Fibroblast of lung (primary cell): Measurements from ENCODE around the gene ACKR2. TPM values are rescaled to one million over a fixed set of nuclear protein-coding genes. Genes with fewer than 3 reads are reported as not detected.
A peak's percentile ranks its signal among the peaks of the same experiment; 100 is the strongest.

ENCODE experiments used
- DNase-seq, 2 donors: peaks; one replicate each; pipeline versions ENCODE4 v3.0.0 to v3.0.0-alpha.2; 2010; ENCODE audit warnings: low read depth in 2 of 2
- H2AFZ ChIP-seq: 2 replicates; pipeline ENCODE4 v1.5.1; 2012; ENCODE audit warnings: low read length, control low read depth, inconsistent platforms
- H3K27ac ChIP-seq: 2 replicates; pipeline ENCODE4 v1.5.1; 2011; ENCODE audit warnings: low read length, control low read depth; ENCODE audit not compliant: insufficient read depth
- H3K27me3 ChIP-seq: 2 replicates; pipeline ENCODE4 v1.5.1; 2011; ENCODE audit warnings: mild to moderate bottlenecking, low read length; ENCODE audit not compliant: control insufficient read depth, insufficient read depth
- H3K36me3 ChIP-seq: 2 replicates; pipeline ENCODE4 v1.5.1; 2011; ENCODE audit warnings: low read length; ENCODE audit not compliant: control insufficient read depth, insufficient read depth
- H3K4me1 ChIP-seq: 2 replicates; pipeline ENCODE4 v1.5.1; 2011; ENCODE audit warnings: low read length; ENCODE audit not compliant: control insufficient read depth, insufficient read depth; ENCODE audit errors: extremely low read depth
- H3K4me2 ChIP-seq: 2 replicates; pipeline ENCODE4 v1.5.1; 2011; ENCODE audit warnings: low read length, control low read depth; ENCODE audit not compliant: insufficient read depth; ENCODE audit errors: extremely low read depth
- H3K4me3 ChIP-seq, 4 experiments: fragments of 200-600 bp in 1 of 4; sonication (generic) in 1 of 4; replicated peaks in 1 of 4; 2 replicates each; pipeline ENCODE4 v1.5.1; 2011 to 2016; ENCODE audit warnings: low read length in 4 of 4, low read depth in 3 of 4, mild to moderate bottlenecking in 3 of 4, control low read depth in 2 of 4, inconsistent platforms in 1 of 4, mixed read lengths in 1 of 4; ENCODE audit not compliant: insufficient read depth in 1 of 4; ENCODE audit errors: control extremely low read depth in 1 of 4
- H3K79me2 ChIP-seq: 2 replicates; pipeline ENCODE4 v1.5.1; 2012; ENCODE audit warnings: mild to moderate bottlenecking, low read length, inconsistent platforms; ENCODE audit not compliant: control insufficient read depth, insufficient read depth
- H3K9ac ChIP-seq: 2 replicates; pipeline ENCODE4 v1.5.1; 2011; ENCODE audit warnings: mild to moderate bottlenecking, low read length, control low read depth; ENCODE audit not compliant: insufficient read depth
- H3K9me3 ChIP-seq: 2 replicates; pipeline ENCODE4 v1.5.1; 2012; ENCODE audit warnings: low read depth, low read length; ENCODE audit not compliant: control insufficient read depth, insufficient read depth
- H4K20me1 ChIP-seq: 2 replicates; pipeline ENCODE4 v1.5.1; 2011; ENCODE audit warnings: low read length; ENCODE audit not compliant: control insufficient read depth, insufficient read depth; ENCODE audit errors: extremely low read depth
- EZH2 ChIP-seq: IDR thresholded peaks from 2 replicates; pipeline ENCODE4 v1.5.1; 2012; ENCODE audit warnings: low read length, control low read depth, mild to moderate bottlenecking; ENCODE audit errors: missing control alignments
- polyA plus RNA-seq, 2 donors: library from polyadenylated mRNA; depleted of rRNA in 1 of 2; stranded (reverse) in 1 of 2; unstranded in 1 of 2; fragments of >200 nt; gene quantifications; 2 replicates each; pipeline ENCODE4 v1.2.1, GENCODE V29; 2011 to 2012; ENCODE audit warnings: missing spikeins in 1 of 2
- total RNA-seq: library from RNA; depleted of rRNA; stranded (reverse); fragments of >200 nt; gene quantifications from 2 replicates; pipeline ENCODE4 v1.2.1, GENCODE V29; 2014
- TF ChIP-seq, protein P1 (sequence below), 2 donors: IDR thresholded peaks in 1 of 2; conservative IDR thresholded peaks in 1 of 2; 1 replicate in 1 of 2; 2 replicates in 1 of 2; pipeline ENCODE4 v1.5.1; 2011 to 2012; ENCODE audit warnings: low read length in 2 of 2, control low read depth in 1 of 2, inconsistent platforms in 1 of 2, low read depth in 1 of 2, mild to moderate bottlenecking in 1 of 2

Gene ACKR2
- total and polyA plus RNA-seq, 2 donors (not counting 1 experiment from before 2014, with no cell fraction given): under 0.01 to 0.19 TPM

- no peak for DNase-seq
- Histone ChIP-seq H3K4me1 (no peaks in the 10 kb centered on the region), H3K36me3 (no peaks in the 10 kb centered on the region), H3K27me3 (peaks cover 12% of the 10 kb centered on the region), H3K79me2 (no peaks in the 10 kb centered on the region), H3K9ac (no peak overlapping the region), H3K4me3 (no peak overlapping the region), H3K27ac (no peak overlapping the region), H3K9me3 (no peaks in the 10 kb centered on the region), H2AFZ (no peak overlapping the region), H3K4me2 (no peak overlapping the region), H4K20me1 (no peaks in the 10 kb centered on the region)
- TF ChIP-seq EZH2: no peak
- TF ChIP-seq, protein P1, sequence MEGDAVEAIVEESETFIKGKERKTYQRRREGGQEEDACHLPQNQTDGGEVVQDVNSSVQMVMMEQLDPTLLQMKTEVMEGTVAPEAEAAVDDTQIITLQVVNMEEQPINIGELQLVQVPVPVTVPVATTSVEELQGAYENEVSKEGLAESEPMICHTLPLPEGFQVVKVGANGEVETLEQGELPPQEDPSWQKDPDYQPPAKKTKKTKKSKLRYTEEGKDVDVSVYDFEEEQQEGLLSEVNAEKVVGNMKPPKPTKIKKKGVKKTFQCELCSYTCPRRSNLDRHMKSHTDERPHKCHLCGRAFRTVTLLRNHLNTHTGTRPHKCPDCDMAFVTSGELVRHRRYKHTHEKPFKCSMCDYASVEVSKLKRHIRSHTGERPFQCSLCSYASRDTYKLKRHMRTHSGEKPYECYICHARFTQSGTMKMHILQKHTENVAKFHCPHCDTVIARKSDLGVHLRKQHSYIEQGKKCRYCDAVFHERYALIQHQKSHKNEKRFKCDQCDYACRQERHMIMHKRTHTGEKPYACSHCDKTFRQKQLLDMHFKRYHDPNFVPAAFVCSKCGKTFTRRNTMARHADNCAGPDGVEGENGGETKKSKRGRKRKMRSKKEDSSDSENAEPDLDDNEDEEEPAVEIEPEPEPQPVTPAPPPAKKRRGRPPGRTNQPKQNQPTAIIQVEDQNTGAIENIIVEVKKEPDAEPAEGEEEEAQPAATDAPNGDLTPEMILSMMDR (conservative IDR thresholded peaks at IDR 0.05 in 1 of 2, IDR thresholded peaks at IDR 0.05 in 1 of 2; ENCODE audit: low read depth in 1 of 2, low read length in 2 of 2): no peak
Measured at GRCh38 chr3:42868841-42869240, 59.6 kb downstream of the ACKR2 start.

DNA sequence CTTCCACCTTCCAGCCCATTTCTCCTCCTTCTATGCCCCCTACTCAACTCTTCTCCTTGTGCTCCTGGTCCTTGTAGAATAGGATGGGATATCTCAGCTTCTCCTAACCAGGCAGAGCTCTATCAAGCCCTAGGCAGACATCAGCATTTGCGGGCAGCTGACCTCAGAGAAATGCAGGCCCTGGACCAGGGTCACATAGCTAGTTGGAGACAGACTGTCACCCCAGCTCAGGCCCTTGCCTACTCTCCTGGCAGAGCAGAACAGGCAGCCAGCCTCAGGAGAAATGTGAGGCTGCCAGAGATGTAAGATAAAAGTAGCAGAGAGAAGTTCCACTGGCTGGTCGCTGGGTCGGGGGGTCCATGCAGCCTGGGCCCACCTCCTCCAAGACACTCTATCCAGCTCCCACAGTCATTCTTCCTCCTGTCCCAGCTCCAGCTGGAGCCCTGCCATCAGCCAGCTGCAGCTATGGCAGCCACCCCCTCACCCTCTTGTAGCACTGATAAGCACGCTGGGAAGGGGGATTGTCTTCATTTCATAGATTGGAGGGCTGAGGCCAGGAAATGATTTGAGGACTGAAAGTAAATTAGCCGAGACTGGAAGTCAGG, 62.4 kb downstream of the ACKR2 start:
- no peak for TF ChIP-seq EZH2
- TF ChIP-seq, protein P1 (conservative IDR thresholded peaks at IDR 0.05 in 1 of 2, IDR thresholded peaks at IDR 0.05 in 1 of 2; ENCODE audit: low read depth in 1 of 2, low read length in 2 of 2): no peak
- no peak overlapping the region for H3K27ac ChIP-seq
- H3K36me3 ChIP-seq: no peaks in the 10 kb centered on the region
- H3K4me3 ChIP-seq: no peak overlapping the region
- no peak overlapping the region for H2AFZ ChIP-seq
- H3K4me1 ChIP-seq: no peaks in the 10 kb centered on the region
- no peaks in the 10 kb centered on the region for H3K79me2 ChIP-seq
- no peaks in the 10 kb centered on the region for H3K9me3 ChIP-seq
- DNase-seq: peak in 1 of 2 donors; percentile 14
- no peak overlapping the region for H3K4me2 ChIP-seq
- no peaks in the 10 kb centered on the region for H4K20me1 ChIP-seq
- no peak overlapping the region for H3K9ac ChIP-seq
- H3K27me3 ChIP-seq: peaks cover 16% of the 10 kb centered on the region

GRCh38 chr3:42872718-42873117, 63.5 kb downstream of the ACKR2 start:
- Histone ChIP-seq H3K27ac (no peak overlapping the region), H3K27me3 (peaks cover 17% of the 10 kb centered on the region), H4K20me1 (no peaks in the 10 kb centered on the region), H3K4me2 (no peak overlapping the region), H3K4me1 (no peaks in the 10 kb centered on the region), H2AFZ (no peak overlapping the region), H3K36me3 (no peaks in the 10 kb centered on the region), H3K79me2 (no peaks in the 10 kb centered on the region), H3K9ac (no peak overlapping the region), H3K9me3 (no peaks in the 10 kb centered on the region), H3K4me3 (no peak overlapping the region)
- DNase-seq: no peak
- TF ChIP-seq, protein P1 (conservative IDR thresholded peaks at IDR 0.05 in 1 of 2, IDR thresholded peaks at IDR 0.05 in 1 of 2; ENCODE audit: low read depth in 1 of 2, low read length in 2 of 2): no peak
- no peak for TF ChIP-seq EZH2
